PFSK-1 (cell line): ENCODE results near the gene CSNK1G1.

Experiments used
- FOXP2 ChIP-seq: optimal IDR thresholded peaks from 2 replicates; pipeline ENCODE3; 2011; ENCODE audit warnings: borderline replicate concordance, control low read depth, inconsistent platforms; ENCODE audit not compliant: insufficient read depth; ENCODE audit errors: extremely low read length, extremely low read depth
- POLR2AphosphoS5 ChIP-seq: IDR thresholded peaks from 2 replicates; pipeline ENCODE4 v1.6.1; 2012; ENCODE audit warnings: low read depth, mild to moderate bottlenecking, control low read depth, low read length, moderate library complexity
- SIN3A ChIP-seq: IDR thresholded peaks from 2 replicates; pipeline ENCODE4 v1.6.1; 2012; ENCODE audit warnings: mild to moderate bottlenecking, low read length, moderate library complexity, borderline replicate concordance; ENCODE audit not compliant: insufficient read depth
- TAF1 ChIP-seq: IDR thresholded peaks from 2 replicates; pipeline ENCODE4 v1.6.1; 2012; ENCODE audit warnings: low read length, control low read depth, borderline replicate concordance; ENCODE audit not compliant: insufficient read depth
- TF ChIP-seq, protein P1 (sequence below), 2 experiments: IDR thresholded peaks; 2 replicates each; pipeline versions ENCODE4 v1.6.1 to v1.8.0; 2011 to 2012; ENCODE audit warnings: low read depth in 2 of 2, low read length in 2 of 2, control low read depth in 1 of 2, inconsistent platforms in 1 of 2, mild to moderate bottlenecking in 1 of 2, moderate library complexity in 1 of 2; ENCODE audit not compliant: insufficient read depth in 1 of 2

Gene CSNK1G1

DNA sequence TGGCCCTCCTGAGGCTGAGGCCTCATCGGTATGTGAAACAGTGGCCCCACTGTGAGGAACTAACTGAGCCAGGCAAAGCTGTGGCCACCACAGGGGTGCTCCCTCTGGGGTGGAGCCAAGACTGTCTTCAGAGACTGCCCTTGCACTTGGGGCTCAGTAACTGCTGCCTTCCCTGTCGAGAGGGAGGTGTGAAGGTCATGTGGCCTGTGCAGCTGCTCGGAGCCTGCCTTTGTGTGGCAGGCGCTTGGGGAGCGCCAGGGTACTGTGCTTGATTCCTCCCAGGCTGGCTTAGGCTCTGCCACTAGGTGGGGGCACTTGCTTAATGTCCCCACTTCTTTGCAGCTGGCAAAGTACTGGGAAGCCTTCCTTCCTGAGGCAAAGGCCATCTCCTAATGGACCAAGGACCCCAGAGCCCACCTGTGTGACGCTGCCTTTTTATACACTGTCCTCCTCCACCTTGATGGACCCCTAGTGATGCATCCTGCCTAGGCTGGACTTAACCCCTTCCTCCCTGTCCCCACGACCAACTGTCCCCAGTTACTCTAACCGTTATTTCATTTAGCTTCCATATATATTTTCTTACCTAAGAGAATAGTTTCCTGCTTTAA lies 218.6 kb downstream of the CSNK1G1 start:
- TF ChIP-seq TAF1, result no peak
- no peak for TF ChIP-seq SIN3A
- no peak for TF ChIP-seq FOXP2
- TF ChIP-seq, protein P1, sequence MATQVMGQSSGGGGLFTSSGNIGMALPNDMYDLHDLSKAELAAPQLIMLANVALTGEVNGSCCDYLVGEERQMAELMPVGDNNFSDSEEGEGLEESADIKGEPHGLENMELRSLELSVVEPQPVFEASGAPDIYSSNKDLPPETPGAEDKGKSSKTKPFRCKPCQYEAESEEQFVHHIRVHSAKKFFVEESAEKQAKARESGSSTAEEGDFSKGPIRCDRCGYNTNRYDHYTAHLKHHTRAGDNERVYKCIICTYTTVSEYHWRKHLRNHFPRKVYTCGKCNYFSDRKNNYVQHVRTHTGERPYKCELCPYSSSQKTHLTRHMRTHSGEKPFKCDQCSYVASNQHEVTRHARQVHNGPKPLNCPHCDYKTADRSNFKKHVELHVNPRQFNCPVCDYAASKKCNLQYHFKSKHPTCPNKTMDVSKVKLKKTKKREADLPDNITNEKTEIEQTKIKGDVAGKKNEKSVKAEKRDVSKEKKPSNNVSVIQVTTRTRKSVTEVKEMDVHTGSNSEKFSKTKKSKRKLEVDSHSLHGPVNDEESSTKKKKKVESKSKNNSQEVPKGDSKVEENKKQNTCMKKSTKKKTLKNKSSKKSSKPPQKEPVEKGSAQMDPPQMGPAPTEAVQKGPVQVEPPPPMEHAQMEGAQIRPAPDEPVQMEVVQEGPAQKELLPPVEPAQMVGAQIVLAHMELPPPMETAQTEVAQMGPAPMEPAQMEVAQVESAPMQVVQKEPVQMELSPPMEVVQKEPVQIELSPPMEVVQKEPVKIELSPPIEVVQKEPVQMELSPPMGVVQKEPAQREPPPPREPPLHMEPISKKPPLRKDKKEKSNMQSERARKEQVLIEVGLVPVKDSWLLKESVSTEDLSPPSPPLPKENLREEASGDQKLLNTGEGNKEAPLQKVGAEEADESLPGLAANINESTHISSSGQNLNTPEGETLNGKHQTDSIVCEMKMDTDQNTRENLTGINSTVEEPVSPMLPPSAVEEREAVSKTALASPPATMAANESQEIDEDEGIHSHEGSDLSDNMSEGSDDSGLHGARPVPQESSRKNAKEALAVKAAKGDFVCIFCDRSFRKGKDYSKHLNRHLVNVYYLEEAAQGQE (IDR thresholded peaks at IDR 0.05; ENCODE audit: insufficient read depth in 1 of 2, low read depth in 2 of 2, low read length in 2 of 2), result no peak
- no peak for TF ChIP-seq POLR2AphosphoS5

DNA sequence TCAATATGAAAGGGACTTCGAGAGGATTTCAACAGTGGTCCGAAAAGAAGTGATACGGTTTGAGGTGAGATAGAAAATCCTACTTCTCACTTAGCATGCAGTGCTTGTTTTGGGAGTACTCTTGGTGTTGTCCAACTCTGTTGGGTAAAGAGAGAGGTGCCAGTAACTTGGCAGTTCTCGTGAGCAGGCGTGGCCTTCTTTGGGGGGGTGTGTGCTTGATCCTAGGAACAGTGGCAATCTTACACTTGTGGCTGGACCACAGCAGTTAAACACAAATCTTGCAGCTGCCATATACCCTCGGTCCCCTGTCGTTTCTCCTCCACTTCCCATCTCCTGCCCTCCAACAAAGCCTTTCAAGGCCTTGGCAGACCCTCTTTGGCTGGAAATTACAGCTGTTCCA lies 219.6 kb downstream of the CSNK1G1 start:
- TF ChIP-seq POLR2AphosphoS5 (no peak), SIN3A (no peak), FOXP2 (no peak), TAF1 (no peak)
- TF ChIP-seq, protein P1 (IDR thresholded peaks at IDR 0.05; ENCODE audit: insufficient read depth in 1 of 2, low read depth in 2 of 2, low read length in 2 of 2), result no peak

DNA sequence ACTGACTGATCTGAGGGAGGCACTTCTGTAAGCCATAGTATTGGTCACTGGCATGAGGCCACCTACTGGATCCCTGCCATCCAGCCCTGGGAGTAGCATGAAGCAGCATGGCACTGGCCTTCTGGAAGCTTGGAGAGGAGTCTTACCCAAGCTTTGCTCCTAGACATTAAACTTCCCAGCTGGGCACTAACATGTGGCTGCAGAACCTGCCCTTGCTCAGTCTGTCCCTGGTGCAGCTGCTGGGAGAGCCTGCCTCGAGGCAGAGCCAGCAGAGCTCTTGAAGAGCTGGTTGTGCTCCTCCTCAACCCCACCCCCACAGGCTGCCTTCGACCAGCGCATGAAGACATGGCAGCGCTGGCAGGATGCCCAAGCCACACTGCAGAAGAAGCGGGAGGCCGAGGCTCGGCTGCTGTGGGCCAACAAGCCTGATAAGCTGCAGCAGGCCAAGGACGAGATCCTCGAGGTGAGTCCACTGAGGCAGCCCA lies 221.6 kb downstream of the CSNK1G1 start:
- TF ChIP-seq, protein P1 (IDR thresholded peaks at IDR 0.05; ENCODE audit: insufficient read depth in 1 of 2, low read depth in 2 of 2, low read length in 2 of 2), result no peak
- TF ChIP-seq TAF1, result no peak
- no peak for TF ChIP-seq FOXP2
- TF ChIP-seq SIN3A, result no peak
- TF ChIP-seq POLR2AphosphoS5, result no peak

DNA sequence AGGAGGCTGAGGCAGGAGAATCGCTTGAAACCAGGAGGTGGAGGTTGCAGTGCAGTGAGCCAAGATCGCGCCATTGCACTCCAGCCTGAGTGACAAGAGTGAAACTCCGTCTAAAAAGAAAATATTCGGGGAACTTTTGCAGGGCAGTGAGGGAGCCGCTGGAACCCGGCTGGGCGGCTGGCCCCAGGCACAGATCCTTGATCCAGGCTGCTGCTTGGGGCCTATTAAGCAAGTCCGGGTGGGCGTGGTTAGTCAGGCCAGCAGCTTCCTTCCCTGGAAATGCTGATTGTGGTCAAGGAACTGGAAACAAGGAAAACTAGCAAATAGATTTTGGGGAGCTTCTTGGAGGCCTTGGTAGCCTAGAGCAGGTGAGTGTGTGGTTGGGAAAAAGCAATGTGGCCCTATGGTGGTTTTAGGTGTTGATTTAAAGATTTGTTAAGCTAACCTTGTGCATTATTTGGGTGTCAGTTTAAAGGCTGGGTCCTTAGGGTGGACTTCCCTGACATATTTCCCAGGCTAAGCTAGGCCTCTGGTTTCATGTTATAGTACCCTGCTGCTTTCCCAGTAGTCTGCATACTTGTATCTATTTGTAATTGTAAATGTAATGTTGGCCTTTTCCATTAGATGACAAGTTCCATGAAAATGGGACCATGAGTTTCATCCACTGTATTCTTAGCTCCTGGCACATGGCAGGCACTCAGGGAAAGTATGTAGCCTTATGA lies 222.2 kb downstream of the CSNK1G1 start:
- TF ChIP-seq, protein P1 (IDR thresholded peaks at IDR 0.05; ENCODE audit: insufficient read depth in 1 of 2, low read depth in 2 of 2, low read length in 2 of 2), result no peak
- no peak for TF ChIP-seq TAF1
- no peak for TF ChIP-seq FOXP2
- no peak for TF ChIP-seq SIN3A
- TF ChIP-seq POLR2AphosphoS5, result no peak

DNA sequence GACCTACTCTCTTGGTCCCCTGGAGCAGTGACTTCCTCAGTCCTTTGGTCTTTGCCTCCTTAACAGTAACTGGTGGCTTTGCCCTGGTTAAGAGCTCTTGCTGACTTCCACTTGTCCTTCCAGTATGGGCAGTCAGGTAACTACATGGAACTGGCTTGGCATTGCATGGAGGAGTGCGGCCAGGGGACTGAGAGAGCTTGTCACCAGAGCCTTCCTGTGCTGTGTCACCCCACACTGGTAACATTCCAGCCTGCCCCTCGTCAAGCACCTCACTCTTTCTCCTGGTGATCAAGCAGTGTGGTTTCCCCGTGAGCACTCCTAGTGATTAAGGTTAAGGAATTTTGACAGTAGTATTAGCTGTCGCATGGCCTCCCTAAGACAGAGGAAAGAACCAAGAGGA lies 223.8 kb downstream of the CSNK1G1 start:
- TF ChIP-seq SIN3A (no peak), TAF1 (no peak), POLR2AphosphoS5 (no peak)
- TF ChIP-seq, protein P1 (IDR thresholded peaks at IDR 0.05; ENCODE audit: insufficient read depth in 1 of 2, low read depth in 2 of 2, low read length in 2 of 2), result no peak
